ENCODE results near the gene TRIM31. TPM values are rescaled to one million over a fixed set of nuclear protein-coding genes. Genes with fewer than 3 reads are reported as not detected.

The TRIM31 gene
- total RNA-seq: not detected

GRCh38 chr6:30113003-30113759 is at the start of gene TRIM31:
TRIM31 (minus strand) TSS chr6:30113090; CDS start chr6:30112805, 285 bp downstream.
- no peak for DNase-seq

GRCh38 chr6:30162265-30163089 is 49.6 kb upstream of the TRIM31 start:
- DNase-seq: no peak

GRCh38 chr6:30160785-30161531 is 48.1 kb upstream of the TRIM31 start, which contains the start of gene TRIM10:
TRIM10 (minus strand) TSS chr6:30161211; CDS start chr6:30160858, 353 bp downstream.
- no peak for DNase-seq

- DNase-seq: no peak
These were observed 47.3 kb upstream of the TRIM31 start for GRCh38 chr6:30160008-30160784.

- DNase-seq: no peak
These were observed 45.7 kb upstream of the TRIM31 start for GRCh38 chr6:30158475-30159040.

- no peak for DNase-seq
These were observed 45.1 kb upstream of the TRIM31 start for GRCh38 chr6:30157999-30158398.

GRCh38 chr6:30157581-30157980 is 44.7 kb upstream of the TRIM31 start:
- DNase-seq: no peak

- DNase-seq: no peak
These were observed 43.9 kb upstream of the TRIM31 start for GRCh38 chr6:30156774-30157173.

- DNase-seq: no peak
These were observed 43.3 kb upstream of the TRIM31 start for GRCh38 chr6:30156262-30156599.

GRCh38 chr6:30155520-30156261 is 42.8 kb upstream of the TRIM31 start:
- no peak for DNase-seq

- no peak for DNase-seq
These were observed 42.0 kb upstream of the TRIM31 start for GRCh38 chr6:30154709-30155519.

GRCh38 chr6:30154061-30154460 is 41.2 kb upstream of the TRIM31 start:
- DNase-seq: no peak

- DNase-seq: no peak
These were observed 40.2 kb upstream of the TRIM31 start for GRCh38 chr6:30152910-30153610.

GRCh38 chr6:30152016-30152673 is 39.3 kb upstream of the TRIM31 start:
- no peak for DNase-seq

GRCh38 chr6:30151580-30151979 is 38.7 kb upstream of the TRIM31 start:
- no peak for DNase-seq

- DNase-seq: no peak
These were observed 37.9 kb upstream of the TRIM31 start for GRCh38 chr6:30150671-30151395.

- DNase-seq: no peak
These were observed 37.1 kb upstream of the TRIM31 start for GRCh38 chr6:30149858-30150550.

All from occipital lobe (tissue), 2 donors.